HG03378 (cell line): ENCODE data around the gene TRMT11.
A peak's percentile ranks its signal among the peaks of the same experiment; 100 is the strongest.
"Not testable (repeated sequence)": the region's sequence is repeated elsewhere in the genome, so short reads cannot be mapped to it uniquely, and the experiment has no call there.

ENCODE experiments used
- ATAC-seq: cut with Tn5 transposase; IDR thresholded peaks from one replicate; pipeline ENCODE4 v1.9.1; 2021; ENCODE audit warnings: mild to moderate bottlenecking, moderate library complexity; ENCODE audit not compliant: unreplicated experiment

Gene TRMT11

DNA sequence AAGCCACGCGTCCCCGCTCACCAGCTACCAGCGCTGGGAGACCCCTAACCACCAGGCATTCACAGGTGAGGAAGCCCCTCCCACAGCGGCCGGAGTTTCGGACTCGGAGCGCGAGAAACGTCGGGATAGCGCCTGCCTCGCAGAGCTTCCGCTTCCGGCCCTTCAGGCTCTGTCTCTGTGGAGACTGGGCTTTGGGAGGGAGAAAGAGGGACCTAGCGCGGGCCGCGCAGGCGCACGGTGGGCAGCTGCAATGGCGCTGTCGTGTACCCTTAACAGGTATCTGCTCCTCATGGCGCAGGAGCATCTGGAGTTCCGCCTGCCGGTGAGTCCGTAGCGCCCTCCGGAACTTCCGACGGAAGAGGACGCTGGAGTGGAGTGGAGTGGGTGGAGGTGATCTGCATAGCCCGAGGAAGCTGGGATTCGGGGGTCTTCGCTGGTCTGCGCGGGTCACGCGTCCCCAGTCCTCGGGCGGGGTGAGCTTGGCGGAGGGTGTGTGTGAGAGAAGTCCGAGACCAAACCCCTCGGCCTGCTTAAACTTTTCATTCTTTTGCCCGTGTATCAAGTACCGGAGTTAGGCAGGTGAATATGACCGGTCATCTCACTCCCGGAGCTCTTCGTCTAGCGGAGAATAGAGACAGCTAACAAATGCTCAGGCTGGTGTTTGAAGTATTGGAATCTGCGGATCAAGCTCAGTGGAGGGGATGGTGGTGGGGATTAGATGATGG, at the start of gene TRMT11:
TRMT11 (plus strand) TSS at position 240 of the 725 bp plus-strand sequence; CDS start at position 251, 11 bp downstream.
- ATAC-seq = peak; percentile 94

DNA sequence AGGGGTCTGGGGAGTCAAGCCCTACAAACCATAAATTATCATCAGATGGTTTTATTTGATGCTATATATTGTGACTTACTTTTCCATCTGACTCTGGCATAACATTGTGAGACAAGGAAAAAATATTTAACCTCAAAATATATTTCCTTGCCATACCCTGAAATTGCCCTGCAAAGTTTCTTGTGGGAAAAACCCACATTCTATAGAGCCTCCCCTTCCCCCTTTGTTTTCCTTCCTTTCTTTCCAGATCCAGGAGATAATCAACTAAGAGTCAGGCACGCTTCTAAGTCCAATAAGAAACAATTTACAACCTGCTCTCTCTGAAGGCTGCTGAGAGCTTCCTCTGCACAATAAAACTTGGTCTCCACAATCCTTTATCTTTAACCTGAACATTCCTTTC, 47.3 kb upstream of the TRMT11 start:
- no peak for ATAC-seq

DNA sequence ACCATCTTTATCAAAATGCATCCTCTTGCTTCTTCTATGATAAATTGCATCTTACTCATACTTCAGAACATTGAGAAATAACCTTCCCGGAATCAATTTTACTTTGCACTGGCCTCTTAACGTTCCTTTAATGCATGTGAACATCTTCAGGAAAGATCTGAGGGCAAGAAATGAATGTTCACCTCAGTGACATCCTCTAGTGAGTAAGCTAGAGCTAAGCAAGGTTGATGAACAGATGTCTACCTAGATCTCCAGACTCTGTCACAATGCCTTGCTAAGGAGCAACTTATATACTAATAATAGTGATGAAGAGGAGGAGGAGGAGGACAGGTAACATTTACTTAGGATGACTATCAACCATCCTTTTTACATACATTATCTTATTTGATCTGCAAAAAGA, 46.5 kb upstream of the TRMT11 start:
- no peak for ATAC-seq

DNA sequence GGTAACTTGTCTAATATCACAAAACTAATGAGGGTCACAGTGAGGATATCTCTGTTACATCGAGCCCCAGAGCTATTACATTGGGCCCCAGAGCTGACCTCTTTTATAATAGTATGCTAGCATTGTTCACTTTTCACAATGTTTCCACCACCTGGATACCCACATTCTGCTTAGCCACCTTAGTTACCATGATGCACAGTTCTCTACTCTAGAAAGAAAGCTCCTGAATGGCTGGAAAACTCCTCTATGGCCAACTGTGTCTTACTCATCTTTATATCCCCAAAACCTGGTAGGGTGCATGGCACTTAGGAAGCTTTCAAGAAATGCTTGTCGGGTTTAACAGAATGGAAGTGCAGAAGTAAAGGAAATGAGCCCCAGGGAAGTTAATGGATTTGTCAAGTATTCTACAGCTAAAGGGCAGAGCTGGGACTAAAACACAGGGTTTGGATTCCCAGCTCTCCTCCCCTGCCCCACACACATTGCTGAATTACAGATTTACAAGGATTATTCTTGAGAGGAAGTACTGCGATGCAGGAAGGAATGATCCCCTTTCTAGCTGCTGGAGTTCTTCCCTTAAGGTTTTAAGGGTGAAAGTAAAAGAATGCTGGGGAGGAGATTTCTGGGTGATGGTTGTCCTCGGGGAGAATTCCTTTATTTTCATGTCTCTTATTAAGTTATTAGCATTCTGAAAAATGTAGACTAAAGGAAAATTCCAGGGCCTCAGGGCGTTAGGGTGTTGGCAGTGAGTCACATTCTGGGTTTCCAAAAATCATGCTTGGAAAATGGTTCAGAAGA, 45.9 kb upstream of the TRMT11 start:
- ATAC-seq = no peak

DNA sequence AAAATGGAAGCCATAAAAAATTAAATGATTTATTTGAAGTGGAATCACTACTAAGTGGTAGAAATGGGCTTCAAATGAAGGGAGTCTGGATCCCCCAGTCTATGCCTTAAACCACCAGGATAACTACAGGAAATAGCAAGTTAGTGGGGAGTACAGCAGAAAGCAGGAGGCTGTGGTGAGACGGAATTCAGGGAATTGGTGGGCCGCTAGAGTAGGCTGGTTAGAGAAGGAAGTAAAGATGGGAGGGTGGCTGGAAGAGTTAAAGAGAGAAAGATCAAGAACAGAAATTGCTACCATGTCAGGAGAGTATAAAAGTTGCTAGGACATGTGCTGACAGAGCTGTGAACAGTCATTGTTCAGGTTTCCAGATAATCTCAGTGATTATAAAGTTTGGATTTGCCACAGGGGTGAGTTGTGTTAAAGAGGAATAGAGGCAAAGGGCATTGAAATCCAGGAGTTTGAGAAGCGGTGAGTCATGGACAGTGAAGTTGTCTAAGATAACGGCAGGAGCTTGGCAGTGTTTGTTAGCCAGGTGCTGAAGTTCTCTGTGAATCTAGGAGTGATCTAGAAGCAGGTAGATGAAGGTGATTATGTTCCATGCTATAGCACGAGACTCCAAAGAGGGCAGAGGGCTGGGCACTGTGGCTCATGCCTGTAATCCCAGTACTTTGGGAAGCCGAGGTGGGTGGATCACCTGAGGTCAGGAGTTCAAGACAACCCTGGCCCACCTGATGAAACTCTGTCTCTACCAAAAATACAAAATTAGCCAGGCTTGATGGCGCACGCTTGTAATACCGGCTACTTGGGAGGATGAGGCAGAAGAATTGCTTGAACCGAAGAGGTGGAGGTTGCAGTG, 43.4 kb upstream of the TRMT11 start:
- ATAC-seq = no peak

DNA sequence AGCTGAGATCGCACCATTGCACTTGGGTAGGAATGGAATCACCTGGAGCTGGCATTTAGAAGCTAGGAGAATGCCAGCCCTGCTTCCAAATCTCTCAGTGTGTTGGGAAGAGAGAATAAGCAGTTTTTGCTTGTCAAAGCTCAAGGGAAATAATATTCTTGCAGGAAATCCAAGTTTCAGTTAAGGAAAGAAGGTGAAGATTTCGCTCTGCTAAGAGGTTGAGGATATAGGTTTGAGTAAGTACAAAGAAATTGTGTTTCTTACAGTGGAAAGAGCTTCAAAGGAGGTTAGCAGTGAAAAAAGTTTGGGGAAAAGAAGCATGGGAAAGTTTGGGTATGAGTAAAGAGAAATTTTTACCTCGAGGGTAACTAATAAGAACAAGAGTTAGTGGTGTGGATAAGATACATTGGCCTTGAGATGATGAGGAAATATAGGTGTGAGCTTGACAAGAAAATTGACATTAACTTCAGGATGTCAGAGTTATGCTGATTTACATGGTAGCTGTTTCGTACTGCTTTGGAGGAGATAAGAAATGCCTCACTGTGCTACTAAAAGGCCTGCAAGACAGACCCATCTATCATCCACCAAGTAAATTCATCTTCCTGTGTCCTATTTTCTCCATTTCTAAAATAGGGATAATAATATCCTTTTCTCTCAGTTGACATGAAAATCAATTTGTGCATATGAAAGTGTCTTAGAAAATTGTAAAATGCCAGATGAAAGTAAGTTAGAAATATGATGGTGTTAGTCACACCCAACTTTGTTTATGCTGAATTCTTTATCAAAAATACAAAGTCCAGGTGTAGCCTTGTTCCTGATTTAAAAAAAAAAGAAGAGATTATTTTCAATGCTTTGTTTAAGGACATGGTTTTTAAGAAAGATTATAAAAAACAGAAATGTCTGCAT, 42.6 kb upstream of the TRMT11 start:
- ATAC-seq = no peak

DNA sequence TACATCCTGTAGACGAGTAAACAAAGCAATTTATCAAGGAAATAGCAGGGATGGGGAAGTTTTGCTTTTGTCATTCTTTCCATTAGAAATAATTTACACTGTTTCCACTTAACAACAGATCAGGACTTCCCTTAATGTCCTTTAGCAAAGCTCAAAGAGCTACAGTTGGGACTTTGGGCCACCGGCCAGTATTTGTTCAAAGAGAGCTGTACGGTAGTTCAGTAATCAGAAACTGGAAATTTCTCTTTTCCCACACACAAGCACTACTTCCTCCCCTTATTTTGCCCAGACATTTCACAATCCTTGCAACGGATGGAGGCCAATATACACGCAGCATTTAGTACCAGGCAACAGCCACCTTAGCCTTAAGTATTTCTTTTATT, 41.9 kb upstream of the TRMT11 start:
- no peak for ATAC-seq

DNA sequence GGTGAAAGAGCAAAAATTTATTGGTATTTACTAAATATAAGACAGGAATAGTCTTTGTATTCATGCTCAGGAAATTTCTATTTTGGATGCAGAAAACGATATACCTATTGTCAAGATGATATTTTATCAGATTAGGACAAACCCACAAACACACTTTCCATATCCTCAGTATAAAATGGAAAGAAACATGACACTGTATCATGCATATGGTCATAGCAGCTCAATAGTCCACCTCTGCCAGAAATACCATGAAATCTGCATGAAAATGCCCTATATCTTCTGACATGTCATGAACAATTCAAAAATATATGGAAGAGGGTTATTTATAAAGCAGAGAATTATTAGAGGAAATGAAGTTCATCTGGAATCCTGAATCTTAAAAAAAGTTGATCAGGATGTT, 41.4 kb upstream of the TRMT11 start:
- no peak for ATAC-seq

DNA sequence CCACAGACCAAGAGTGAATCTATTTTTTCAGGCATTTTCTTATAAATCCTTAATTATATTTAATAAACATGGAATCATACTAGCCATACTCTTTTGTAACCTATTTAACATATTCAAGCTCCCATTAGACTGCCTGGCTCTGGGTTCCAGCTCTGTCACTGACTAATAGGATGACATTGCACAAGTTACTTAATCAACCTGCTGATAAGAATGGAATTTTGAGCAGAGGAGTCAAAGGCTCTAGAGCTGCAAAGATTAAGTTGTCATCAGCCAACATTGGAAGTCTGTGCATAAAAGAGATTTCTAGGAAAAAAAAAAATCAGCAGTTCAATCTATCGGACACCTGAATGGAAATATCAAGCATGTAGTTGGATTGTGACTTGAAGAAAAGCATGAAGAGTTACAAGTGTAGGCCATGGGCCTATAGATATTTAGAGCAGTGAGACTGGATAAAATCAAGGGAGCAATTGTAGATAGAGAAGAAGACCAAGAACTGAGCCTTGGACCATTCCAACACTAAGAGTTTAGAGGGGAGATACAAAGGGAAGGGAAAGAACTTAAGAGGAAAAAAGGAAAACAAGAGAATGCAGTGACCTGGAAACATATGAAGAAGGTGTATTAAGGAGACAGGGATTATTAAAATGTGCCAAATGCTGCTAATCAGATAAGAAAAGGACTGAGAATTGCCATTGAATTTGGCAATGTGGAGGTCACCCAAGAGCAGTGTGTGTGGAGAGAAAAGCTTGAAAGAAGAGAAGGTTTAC, 40.8 kb upstream of the TRMT11 start:
- no peak for ATAC-seq

DNA sequence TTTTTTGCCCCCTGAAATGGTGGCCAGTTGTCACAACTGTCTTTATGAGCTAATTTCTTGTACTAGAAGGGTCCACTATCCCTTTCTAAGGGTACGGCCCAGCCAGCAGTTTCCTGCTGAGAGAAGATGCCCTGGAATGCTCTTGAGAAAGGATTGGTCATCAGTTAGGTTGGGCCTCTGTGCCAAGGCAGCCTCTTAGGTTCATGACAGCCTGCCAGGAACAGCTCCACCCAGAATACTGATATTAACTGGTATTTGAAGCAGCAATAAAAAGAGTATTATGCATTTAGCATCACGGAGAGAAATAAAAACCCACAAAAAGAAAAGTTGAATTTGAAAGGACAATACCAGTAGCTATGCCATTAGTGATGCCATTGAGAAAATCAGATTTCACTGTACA, 38.7 kb upstream of the TRMT11 start:
- no peak for ATAC-seq

DNA sequence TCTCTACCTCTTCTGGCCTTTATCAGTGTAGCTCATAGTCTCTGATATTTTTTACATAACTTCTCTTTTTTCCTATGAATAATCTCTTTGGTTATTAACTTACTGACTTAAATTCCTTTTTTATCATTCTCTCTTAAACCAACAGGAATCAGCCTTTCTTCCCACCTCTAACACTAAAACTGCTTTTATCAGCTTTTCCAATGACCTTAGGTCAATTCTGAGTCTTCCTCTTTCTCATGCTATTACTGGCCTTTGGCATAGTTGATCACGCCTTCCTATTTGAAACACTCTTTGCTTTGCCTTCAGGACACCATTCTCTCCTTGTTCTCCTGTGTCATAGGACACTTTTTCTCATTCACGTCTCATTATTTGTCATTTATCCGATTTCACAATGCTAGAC, 37.9 kb upstream of the TRMT11 start:
- no peak for ATAC-seq

DNA sequence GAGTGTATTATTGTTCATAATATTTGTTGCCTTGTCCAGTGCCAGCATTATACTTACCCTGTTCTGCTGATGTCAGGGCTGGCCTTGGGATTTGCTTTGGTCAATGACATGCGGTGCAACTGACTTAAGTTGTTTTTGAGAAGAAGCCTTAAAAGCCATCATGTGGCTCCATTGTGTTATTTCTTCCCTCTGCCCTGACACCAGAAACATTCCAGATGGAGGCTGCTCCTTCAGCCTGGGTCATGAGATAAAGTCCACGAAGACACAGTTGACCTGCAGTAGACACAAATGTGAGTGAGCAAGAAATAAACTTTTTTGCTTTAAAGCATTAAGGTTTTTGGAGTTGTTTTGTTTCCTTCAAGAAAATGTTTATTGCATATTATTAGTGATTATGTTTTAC, 37.3 kb upstream of the TRMT11 start:
- ATAC-seq = no peak

DNA sequence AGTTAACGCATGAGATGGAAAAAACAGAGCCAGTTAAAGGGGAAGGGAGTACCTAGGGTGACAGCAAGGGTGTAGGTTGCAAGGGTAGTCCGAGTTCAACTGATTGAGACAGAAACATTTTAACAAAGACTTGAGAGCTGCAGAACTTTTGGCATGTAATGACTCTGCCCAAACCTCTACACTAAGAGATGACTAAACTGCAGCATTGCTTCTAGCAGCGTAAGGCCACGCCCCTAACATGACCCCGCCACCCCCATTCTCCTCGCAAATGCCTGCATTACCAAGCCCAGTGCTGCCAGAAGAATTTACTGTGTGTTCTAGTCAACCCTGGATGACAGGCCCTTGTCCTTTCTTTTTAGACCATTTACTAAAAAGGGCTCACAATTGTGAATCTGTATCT, 36.0 kb upstream of the TRMT11 start:
- ATAC-seq = no peak

DNA sequence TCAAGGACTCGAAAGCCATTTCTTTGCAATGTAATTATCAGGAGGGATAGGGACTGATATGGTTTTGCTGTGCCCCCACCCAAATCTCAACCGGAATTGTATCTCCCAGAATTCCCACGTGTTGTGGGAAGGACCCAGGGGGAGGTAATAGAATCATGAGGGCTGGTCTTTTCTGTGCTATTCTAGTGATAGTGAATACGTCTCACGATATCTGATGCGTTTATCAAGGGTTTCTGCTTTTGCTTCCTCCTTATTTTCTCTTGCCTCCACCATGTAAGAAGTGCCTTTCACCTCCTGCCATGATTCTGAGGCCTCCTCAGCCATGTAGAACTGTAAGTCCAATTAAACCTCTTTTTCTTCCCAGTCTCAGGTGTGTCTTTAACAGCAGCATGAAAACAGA, 35.6 kb upstream of the TRMT11 start:
- not testable (repeated sequence) for ATAC-seq

DNA sequence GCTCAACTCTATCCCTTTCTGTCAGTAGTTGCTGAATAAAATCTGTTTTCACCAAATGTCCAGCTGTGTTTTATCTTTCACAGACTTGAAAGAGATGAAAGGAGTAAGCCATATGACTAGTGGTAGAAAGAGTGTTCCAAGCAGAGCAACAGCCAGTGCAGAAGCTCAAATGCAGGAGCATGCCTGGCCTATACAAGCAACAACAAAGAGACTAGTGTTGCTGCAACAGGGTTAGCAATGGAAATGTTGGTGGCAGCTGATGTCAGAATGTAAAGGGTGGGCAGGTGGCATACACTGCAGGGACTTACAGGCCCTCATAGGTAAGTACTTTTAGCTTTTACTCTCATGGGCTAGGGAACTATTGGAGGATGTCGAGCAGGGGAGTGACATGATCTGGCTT, 35.0 kb upstream of the TRMT11 start:
- no peak for ATAC-seq

DNA sequence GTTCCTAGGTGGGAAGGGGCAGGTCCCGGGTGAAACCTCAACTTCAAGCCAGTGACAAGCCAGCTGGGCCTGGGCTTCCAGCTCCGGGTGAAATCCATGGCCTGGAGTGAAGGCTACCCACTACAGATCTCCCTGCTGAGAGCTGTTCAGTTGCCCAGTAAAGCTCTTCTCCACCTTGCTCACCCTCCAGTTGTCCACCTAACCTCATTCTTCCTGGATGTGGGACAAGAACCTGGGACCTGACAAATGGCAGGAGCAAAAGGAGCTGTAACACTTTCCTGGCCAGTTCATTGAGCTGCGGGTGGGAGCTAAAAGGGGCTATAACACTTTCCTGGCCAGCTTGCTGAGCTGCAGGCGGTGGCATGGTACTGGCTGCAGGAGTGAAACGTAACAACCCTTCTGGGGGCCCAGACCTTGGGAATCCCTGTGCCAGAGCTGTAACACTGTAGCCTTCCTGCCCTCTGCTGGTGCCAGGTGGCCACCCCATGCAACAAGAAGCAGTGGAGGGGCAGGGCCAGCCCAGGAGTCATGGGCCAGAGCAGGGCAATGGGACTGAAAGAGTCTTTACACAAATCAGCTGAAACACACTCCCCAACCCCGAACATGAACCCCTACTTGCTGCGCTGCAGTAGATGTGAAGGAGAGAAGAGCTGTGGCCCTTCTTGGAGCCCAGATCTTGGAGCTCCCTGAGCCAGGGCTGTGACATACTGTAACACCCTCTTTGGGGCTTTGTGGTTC, 33.4 kb upstream of the TRMT11 start:
- ATAC-seq = no peak

DNA sequence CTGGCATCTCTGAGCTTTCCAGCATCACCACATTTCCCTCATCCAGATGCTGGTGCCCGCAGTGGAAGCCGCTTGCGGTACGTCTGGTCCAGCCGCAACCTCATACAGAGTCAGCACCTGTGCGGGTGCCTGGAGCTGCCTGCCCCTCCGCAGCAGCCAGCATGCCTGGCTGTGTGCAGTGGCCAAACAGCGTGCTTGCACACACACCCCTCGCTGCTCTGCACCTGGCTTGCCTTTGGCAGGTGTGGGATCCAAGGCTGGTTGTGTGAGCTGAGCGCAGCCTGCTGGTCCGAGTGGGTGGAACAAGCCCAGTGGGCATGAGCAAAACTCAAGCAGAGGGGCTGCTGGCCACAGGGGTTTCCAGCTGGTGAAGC, 32.9 kb upstream of the TRMT11 start:
- ATAC-seq = no peak

DNA sequence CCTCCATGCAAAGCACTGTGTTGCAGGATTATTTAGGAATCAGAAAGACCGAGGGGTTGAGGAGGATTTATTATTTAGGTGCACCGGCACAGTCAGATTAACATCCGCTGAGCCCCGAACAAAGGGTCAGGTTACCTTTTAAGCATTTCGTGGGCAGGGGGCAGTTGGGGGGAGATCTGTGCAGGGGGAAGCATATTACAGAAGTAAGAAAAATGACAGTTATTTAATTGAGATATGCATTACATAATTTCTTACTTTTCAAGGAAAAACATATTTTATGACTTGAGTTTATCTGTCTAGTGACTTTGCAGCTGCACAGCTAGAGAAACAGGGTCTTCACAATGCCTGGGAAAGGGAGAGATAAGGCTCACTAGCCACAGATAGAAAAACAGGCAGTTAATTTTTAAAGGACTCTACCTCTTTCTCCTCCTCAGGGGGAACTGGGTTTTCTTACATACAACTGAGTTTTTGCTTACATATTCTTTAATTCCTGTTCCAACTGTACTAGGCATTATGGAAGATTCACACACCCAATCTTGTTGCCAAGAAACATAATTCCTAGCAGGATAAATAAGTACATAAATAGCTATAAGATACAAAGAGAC, 31.5 kb upstream of the TRMT11 start:
- ATAC-seq = no peak

DNA sequence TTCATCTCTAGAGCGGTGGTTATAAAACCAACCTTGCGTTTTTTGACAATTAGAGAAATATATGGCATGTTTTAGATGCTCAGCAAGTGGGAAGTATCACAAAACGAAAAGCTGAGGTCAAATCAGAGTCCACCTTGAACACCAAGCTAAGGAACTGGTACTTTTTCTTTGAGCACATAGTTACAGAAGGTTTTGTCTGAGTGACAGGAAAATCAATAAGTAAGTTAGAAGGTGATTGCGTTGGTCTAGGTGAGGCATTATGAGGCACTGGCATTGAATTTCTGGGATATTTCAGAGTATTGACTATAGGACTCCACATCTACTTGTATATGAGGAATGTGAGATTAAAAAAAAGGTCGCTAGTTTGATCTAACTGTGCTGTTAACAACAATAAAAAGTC, 30.4 kb upstream of the TRMT11 start:
- ATAC-seq = no peak
